ENCODE measurements around the gene SLC24A1. TPM values are rescaled to one million over a fixed set of nuclear protein-coding genes. Genes with fewer than 3 reads are reported as not detected.

SLC24A1 gene
- total and polyA plus RNA-seq, 10 of the 15 experiments (the other 5 are each of a cell fraction or from before 2014, with no cell fraction given) = 1.4 to 5.8 (median 3.3) TPM

DNA sequence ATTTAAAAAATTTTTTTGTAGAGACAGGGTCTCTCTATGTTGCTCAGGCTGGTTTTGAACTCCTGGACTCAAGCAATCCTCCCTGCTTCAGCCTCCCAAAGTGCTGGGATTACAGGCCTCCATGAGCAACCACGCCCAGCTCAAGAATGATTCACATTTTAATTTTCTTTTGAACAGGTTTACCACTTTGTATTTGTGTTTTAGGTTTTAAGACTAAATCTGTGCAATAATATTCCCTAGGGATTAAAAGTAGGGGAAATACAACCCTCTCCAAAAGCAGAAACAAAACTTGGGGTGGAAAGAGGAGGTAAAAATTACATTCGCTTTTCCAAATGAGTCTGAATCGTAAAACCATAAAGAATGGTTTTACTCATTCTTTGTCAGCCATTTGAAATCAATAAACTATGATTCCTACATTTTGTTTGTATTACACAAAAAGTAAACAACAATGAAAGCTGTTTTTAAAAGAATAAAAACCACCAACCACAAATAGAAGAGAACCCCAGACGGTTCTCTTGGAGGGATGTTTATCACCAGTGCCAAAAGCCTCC is 37.8 kb downstream of the SLC24A1 start:
- POLR2A ChIA-PET = interaction anchor here (0.6 kb wide), 1 partner anchor 16 kb away, joined by 3 read pairs; no protein-coding TSS in a partner anchor
- Histone ChIP-seq H3K79me2 (ENCODE audit: control insufficient read depth, insufficient read depth, low read length) (no peaks in the 10 kb centered on the region), H3K4me1 (ENCODE audit: control insufficient read depth, insufficient read depth, low read length) (peaks cover 7% of the 10 kb centered on the region; the same call in 1 of the 2 replicates), H3K27me3 (replicated peaks in 1 of 2; ENCODE audit: control insufficient read depth in 2 of 2, insufficient read depth in 2 of 2, low read length in 1 of 2) (no peaks in the 10 kb centered on the region), H3K4me2 (ENCODE audit: control insufficient read depth, insufficient read depth) (no peak overlapping the region), H3K4me3 (no peak overlapping the region), H3K36me3 (ENCODE audit: control insufficient read depth in 2 of 2, insufficient read depth in 2 of 2, low read length in 1 of 2) (peaks cover 2 to 23% of the 10 kb centered on the region in 2 experiments), H4K20me1 (ENCODE audit: control insufficient read depth, insufficient read depth) (no peaks in the 10 kb centered on the region), H3K9ac (ENCODE audit: control insufficient read depth, insufficient read depth, low read length) (no peak overlapping the region), H3K27ac (ENCODE audit: control insufficient read depth, insufficient read depth) (no peak overlapping the region), H2AFZ (ENCODE audit: control insufficient read depth, low read depth, low read length) (no peak overlapping the region), H3K9me3 (replicated peaks; ENCODE audit: control insufficient read depth, insufficient read depth, low read length) (no peaks in the 10 kb centered on the region)
- in situ Hi-C loops (cut with MboI) = no loop called here
- SMC1A ChIA-PET (ENCODE audit: uncharacterized antibody, unreplicated experiment) = interaction anchor here (0.9 to 2.3 kb wide), 10 partner anchors 10 to 182 kb away, joined by 3 to 10 read pairs (median 4); no protein-coding TSS in a partner anchor
- no TSS peak for BruUV-seq (replicated peaks)
- 74% methylated on average over 4 of the region's 4 CpGs for WGBS (ENCODE audit: insufficient coverage, insufficient replicate concordance, low lambda C conversion rate, missing lambda C conversion rate)
- CTCF ChIA-PET = interaction anchor here (1.1 to 3.2 kb wide), 9 partner anchors 8 to 197 kb away, joined by 3 to 11 read pairs (median 4); no protein-coding TSS in a partner anchor
- DNase-seq (ENCODE audit: low read depth, low spot score) (no peak), ATAC-seq (no peak), FAIRE-seq (no peak)
- intact Hi-C loops (cut with micrococcal nuclease; ENCODE audit: unreplicated experiment) = no loop called here
- RAD21 ChIA-PET (ENCODE audit: unreplicated experiment) = interaction anchor here (1.2 to 1.3 kb wide), 2 partner anchors 164 to 177 kb away, joined by 3 to 6 read pairs; no protein-coding TSS in a partner anchor
- TF ChIP-seq, protein P1, sequence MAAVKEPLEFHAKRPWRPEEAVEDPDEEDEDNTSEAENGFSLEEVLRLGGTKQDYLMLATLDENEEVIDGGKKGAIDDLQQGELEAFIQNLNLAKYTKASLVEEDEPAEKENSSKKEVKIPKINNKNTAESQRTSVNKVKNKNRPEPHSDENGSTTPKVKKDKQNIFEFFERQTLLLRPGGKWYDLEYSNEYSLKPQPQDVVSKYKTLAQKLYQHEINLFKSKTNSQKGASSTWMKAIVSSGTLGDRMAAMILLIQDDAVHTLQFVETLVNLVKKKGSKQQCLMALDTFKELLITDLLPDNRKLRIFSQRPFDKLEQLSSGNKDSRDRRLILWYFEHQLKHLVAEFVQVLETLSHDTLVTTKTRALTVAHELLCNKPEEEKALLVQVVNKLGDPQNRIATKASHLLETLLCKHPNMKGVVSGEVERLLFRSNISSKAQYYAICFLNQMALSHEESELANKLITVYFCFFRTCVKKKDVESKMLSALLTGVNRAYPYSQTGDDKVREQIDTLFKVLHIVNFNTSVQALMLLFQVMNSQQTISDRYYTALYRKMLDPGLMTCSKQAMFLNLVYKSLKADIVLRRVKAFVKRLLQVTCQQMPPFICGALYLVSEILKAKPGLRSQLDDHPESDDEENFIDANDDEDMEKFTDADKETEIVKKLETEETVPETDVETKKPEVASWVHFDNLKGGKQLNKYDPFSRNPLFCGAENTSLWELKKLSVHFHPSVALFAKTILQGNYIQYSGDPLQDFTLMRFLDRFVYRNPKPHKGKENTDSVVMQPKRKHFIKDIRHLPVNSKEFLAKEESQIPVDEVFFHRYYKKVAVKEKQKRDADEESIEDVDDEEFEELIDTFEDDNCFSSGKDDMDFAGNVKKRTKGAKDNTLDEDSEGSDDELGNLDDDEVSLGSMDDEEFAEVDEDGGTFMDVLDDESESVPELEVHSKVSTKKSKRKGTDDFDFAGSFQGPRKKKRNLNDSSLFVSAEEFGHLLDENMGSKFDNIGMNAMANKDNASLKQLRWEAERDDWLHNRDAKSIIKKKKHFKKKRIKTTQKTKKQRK (IDR thresholded peaks at IDR 0.05; ENCODE audit: low read depth, low read length) = no peak
- no peak for TF ChIP-seq YY1 (IDR thresholded peaks at IDR 0.05; ENCODE audit: low read depth, low read length)
- no peak for TF ChIP-seq CHD1 (IDR thresholded peaks at IDR 0.05; ENCODE audit: low read depth, low read length)
- TF ChIP-seq ETV6 (conservative IDR thresholded peaks at IDR 0.05 in 1 of 2, IDR thresholded peaks at IDR 0.05 in 1 of 2; ENCODE audit: borderline replicate concordance in 1 of 2, low read depth in 1 of 2) = no peak
- TF ChIP-seq, protein P2, sequence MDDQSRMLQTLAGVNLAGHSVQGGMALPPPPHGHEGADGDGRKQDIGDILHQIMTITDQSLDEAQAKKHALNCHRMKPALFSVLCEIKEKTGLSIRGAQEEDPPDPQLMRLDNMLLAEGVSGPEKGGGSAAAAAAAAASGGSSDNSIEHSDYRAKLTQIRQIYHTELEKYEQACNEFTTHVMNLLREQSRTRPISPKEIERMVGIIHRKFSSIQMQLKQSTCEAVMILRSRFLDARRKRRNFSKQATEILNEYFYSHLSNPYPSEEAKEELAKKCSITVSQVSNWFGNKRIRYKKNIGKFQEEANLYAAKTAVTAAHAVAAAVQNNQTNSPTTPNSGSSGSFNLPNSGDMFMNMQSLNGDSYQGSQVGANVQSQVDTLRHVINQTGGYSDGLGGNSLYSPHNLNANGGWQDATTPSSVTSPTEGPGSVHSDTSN (IDR thresholded peaks at IDR 0.05; ENCODE audit: insufficient replicate concordance, low read depth, low read length) = no peak
- TF ChIP-seq TCF12 (IDR thresholded peaks at IDR 0.05; ENCODE audit: low read depth, low read length) = no peak
- TF ChIP-seq, protein P3, sequence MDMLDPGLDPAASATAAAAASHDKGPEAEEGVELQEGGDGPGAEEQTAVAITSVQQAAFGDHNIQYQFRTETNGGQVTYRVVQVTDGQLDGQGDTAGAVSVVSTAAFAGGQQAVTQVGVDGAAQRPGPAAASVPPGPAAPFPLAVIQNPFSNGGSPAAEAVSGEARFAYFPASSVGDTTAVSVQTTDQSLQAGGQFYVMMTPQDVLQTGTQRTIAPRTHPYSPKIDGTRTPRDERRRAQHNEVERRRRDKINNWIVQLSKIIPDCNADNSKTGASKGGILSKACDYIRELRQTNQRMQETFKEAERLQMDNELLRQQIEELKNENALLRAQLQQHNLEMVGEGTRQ (IDR thresholded peaks at IDR 0.05; ENCODE audit: borderline replicate concordance, low read depth, low read length) = no peak
- TF ChIP-seq EGR1 (IDR thresholded peaks at IDR 0.05; ENCODE audit: borderline replicate concordance in 1 of 2, low read depth in 2 of 2, low read length in 2 of 2) = no peak
- TF ChIP-seq, protein P4, sequence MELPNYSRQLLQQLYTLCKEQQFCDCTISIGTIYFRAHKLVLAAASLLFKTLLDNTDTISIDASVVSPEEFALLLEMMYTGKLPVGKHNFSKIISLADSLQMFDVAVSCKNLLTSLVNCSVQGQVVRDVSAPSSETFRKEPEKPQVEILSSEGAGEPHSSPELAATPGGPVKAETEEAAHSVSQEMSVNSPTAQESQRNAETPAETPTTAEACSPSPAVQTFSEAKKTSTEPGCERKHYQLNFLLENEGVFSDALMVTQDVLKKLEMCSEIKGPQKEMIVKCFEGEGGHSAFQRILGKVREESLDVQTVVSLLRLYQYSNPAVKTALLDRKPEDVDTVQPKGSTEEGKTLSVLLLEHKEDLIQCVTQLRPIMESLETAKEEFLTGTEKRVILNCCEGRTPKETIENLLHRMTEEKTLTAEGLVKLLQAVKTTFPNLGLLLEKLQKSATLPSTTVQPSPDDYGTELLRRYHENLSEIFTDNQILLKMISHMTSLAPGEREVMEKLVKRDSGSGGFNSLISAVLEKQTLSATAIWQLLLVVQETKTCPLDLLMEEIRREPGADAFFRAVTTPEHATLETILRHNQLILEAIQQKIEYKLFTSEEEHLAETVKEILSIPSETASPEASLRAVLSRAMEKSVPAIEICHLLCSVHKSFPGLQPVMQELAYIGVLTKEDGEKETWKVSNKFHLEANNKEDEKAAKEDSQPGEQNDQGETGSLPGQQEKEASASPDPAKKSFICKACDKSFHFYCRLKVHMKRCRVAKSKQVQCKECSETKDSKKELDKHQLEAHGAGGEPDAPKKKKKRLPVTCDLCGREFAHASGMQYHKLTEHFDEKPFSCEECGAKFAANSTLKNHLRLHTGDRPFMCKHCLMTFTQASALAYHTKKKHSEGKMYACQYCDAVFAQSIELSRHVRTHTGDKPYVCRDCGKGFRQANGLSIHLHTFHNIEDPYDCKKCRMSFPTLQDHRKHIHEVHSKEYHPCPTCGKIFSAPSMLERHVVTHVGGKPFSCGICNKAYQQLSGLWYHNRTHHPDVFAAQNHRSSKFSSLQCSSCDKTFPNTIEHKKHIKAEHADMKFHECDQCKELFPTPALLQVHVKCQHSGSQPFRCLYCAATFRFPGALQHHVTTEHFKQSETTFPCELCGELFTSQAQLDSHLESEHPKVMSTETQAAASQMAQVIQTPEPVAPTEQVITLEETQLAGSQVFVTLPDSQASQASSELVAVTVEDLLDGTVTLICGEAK (IDR thresholded peaks at IDR 0.05; ENCODE audit: borderline replicate concordance) = no peak
- no peak for TF ChIP-seq MEF2B (IDR thresholded peaks at IDR 0.05; ENCODE audit: partially characterized antibody, poor library complexity, severe bottlenecking)
